NCI-H1048 (cell line): ENCODE results near the gene PRIMA1.

ENCODE experiments used
- DNase-seq: peaks from one replicate; lab custom pipeline; 2025; lab: John Stamatoyannopoulos, UW

The PRIMA1 gene

GRCh38 chr14:93794756-93795155 is 6.5 kb upstream of the PRIMA1 start:
- DNase-seq = no peak

- DNase-seq = no peak
Observed at GRCh38 chr14:93793555-93794324, 5.5 kb upstream of the PRIMA1 start.

- DNase-seq = no peak
Observed at GRCh38 chr14:93792391-93792790, 4.1 kb upstream of the PRIMA1 start.

- DNase-seq = no peak
Observed at GRCh38 chr14:93790966-93791365, 2.7 kb upstream of the PRIMA1 start.

GRCh38 chr14:93789228-93790130 is 1.2 kb upstream of the PRIMA1 start:
- DNase-seq = no peak

GRCh38 chr14:93788543-93789227 is 400 bp upstream of the PRIMA1 start:
- DNase-seq = peak; percentile 13

GRCh38 chr14:93787465-93788292 is 606 bp downstream of the PRIMA1 start:
- no peak for DNase-seq

- no peak for DNase-seq
Observed at GRCh38 chr14:93785423-93785822, 2.9 kb downstream of the PRIMA1 start.

- no peak for DNase-seq
Observed at GRCh38 chr14:93784878-93785277, 3.4 kb downstream of the PRIMA1 start.

- no peak for DNase-seq
Observed at GRCh38 chr14:93780813-93781400, 7.4 kb downstream of the PRIMA1 start.

GRCh38 chr14:93778856-93779629 is 9.2 kb downstream of the PRIMA1 start:
- no peak for DNase-seq

- no peak for DNase-seq
Observed at GRCh38 chr14:93778453-93778852, 9.8 kb downstream of the PRIMA1 start.

GRCh38 chr14:93775744-93776143 is 12.5 kb downstream of the PRIMA1 start:
- no peak for DNase-seq

GRCh38 chr14:93775158-93775557 is 13.1 kb downstream of the PRIMA1 start:
- DNase-seq = no peak

- DNase-seq = no peak
Observed at GRCh38 chr14:93772263-93772662, 16.0 kb downstream of the PRIMA1 start.

- no peak for DNase-seq
Observed at GRCh38 chr14:93765970-93766369, 22.3 kb downstream of the PRIMA1 start.

GRCh38 chr14:93765155-93765554 is 23.1 kb downstream of the PRIMA1 start:
- no peak for DNase-seq

GRCh38 chr14:93764211-93764659 is 24.1 kb downstream of the PRIMA1 start:
- DNase-seq = no peak

- DNase-seq = no peak
Observed at GRCh38 chr14:93759719-93760307, 28.5 kb downstream of the PRIMA1 start.

- no peak for DNase-seq
Observed at GRCh38 chr14:93757206-93757605, 31.1 kb downstream of the PRIMA1 start.
